OCI-LY3 (cell line): ENCODE measurements around the gene AGBL1.
"Not testable (repeated sequence)": the region's sequence is repeated elsewhere in the genome, so short reads cannot be mapped to it uniquely, and the experiment has no call there.

Experiments
- H2AFZ ChIP-seq: fragments of 200-600, 300-600 bp; shearing (Covaris generic); 2 replicates; pipeline ENCODE4 v1.6.0; 2014; ENCODE audit warnings: antibody characterized with exemption, low read depth, low read length
- H3K27ac ChIP-seq: fragments of 200-600, 300-600 bp; sonication (generic); 2 replicates; pipeline ENCODE4 v1.5.1; 2014; ENCODE audit warnings: mild to moderate bottlenecking, low read length, moderate library complexity, mixed read lengths
- H3K27me3 ChIP-seq: fragments of 200-600, 300-600 bp; sonication (generic); 2 replicates; pipeline ENCODE4 v1.6.1; 2014; ENCODE audit warnings: low read depth, low read length, mixed read lengths
- H3K36me3 ChIP-seq: fragments of 200-600, 300-600 bp; sonication (generic); replicated peaks from 2 replicates; pipeline ENCODE3; 2014; ENCODE audit warnings: low read depth, low read length, mixed read lengths
- H3K4me1 ChIP-seq: fragments of 300-600, 200-600 bp; sonication (generic); 2 replicates; pipeline ENCODE4 v1.6.1; 2014; ENCODE audit warnings: low read length, mixed read lengths
- H3K4me2 ChIP-seq: fragments of 200-600, 300-600 bp; sonication (generic); 2 replicates; pipeline ENCODE4 v1.6.1; 2014; ENCODE audit warnings: low read length, mixed read lengths
- H3K4me3 ChIP-seq: fragments of 300-600, 200-600 bp; sonication (generic); 2 replicates; pipeline ENCODE4 v1.5.1; 2014; ENCODE audit warnings: antibody characterized with exemption, mild to moderate bottlenecking, low read length, moderate library complexity
- H3K79me2 ChIP-seq: fragments of 300-600, 200-600 bp; shearing (Covaris generic); 2 replicates; pipeline ENCODE4 v1.6.1; 2014; ENCODE audit warnings: mild to moderate bottlenecking, low read length, mixed read lengths
- H3K9ac ChIP-seq: fragments of 300-600, 200-600 bp; shearing (Covaris generic); 2 replicates; pipeline ENCODE4 v1.6.0; 2014; ENCODE audit warnings: mild to moderate bottlenecking, low read length, moderate library complexity
- H3K9me3 ChIP-seq: fragments of 200-600, 300-600 bp; shearing (Covaris generic); 2 replicates; pipeline ENCODE4 v1.6.1; 2014; ENCODE audit warnings: low read length, mixed read lengths; ENCODE audit not compliant: insufficient read depth
- H4K20me1 ChIP-seq: fragments of 200-600, 300-600 bp; sonication (generic); 2 replicates; pipeline ENCODE4 v1.6.1; 2016; ENCODE audit warnings: low read length, mixed read lengths; ENCODE audit not compliant: insufficient read depth
- EZH2phosphoT487 ChIP-seq: fragments of 200-600 bp; shearing (Covaris generic); IDR thresholded peaks from 2 replicates; pipeline ENCODE4 v1.6.1; 2018; ENCODE audit warnings: antibody characterized with exemption, mixed run types, low read depth
- TF ChIP-seq, protein P1 (sequence below): fragments of 200-600, 300-600 bp; sonication (generic); IDR thresholded peaks from 2 replicates; pipeline ENCODE4 v1.5.1; 2014; ENCODE audit warnings: antibody characterized with exemption, low read length, low read depth

The AGBL1 gene

DNA sequence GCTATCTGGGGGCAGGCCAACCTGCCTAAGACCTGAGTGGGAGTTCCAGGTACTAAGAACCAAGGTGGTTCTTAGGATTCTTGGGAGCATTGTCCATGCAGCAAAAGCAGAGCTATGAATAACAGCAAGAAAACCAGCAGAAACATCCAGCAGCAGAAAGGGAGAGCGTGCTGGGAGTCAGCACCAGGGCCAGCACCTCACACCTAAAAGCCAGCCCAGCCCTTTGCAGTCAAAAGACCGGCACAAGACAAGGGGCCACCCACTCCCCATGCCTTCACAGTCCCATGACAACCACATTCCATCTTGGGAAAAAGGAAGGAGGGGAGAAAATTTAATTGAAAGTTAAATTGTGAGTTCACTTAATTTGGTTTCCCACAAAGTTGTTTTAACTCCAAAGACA lies 364.9 kb downstream of the AGBL1 start:
- Histone ChIP-seq H3K9me3 (no peaks in the 10 kb centered on the region), H3K4me3 (no peak overlapping the region), H3K27ac (no peak overlapping the region), H3K4me1 (no peaks in the 10 kb centered on the region), H2AFZ (no peak overlapping the region), H3K79me2 (no peaks in the 10 kb centered on the region), H4K20me1 (no peaks in the 10 kb centered on the region), H3K4me2 (no peak overlapping the region), H3K9ac (no peak overlapping the region), H3K36me3 (no peaks in the 10 kb centered on the region), H3K27me3 (no peaks in the 10 kb centered on the region)
- TF ChIP-seq, protein P1, sequence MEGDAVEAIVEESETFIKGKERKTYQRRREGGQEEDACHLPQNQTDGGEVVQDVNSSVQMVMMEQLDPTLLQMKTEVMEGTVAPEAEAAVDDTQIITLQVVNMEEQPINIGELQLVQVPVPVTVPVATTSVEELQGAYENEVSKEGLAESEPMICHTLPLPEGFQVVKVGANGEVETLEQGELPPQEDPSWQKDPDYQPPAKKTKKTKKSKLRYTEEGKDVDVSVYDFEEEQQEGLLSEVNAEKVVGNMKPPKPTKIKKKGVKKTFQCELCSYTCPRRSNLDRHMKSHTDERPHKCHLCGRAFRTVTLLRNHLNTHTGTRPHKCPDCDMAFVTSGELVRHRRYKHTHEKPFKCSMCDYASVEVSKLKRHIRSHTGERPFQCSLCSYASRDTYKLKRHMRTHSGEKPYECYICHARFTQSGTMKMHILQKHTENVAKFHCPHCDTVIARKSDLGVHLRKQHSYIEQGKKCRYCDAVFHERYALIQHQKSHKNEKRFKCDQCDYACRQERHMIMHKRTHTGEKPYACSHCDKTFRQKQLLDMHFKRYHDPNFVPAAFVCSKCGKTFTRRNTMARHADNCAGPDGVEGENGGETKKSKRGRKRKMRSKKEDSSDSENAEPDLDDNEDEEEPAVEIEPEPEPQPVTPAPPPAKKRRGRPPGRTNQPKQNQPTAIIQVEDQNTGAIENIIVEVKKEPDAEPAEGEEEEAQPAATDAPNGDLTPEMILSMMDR, result no peak
- TF ChIP-seq EZH2phosphoT487, result no peak

DNA sequence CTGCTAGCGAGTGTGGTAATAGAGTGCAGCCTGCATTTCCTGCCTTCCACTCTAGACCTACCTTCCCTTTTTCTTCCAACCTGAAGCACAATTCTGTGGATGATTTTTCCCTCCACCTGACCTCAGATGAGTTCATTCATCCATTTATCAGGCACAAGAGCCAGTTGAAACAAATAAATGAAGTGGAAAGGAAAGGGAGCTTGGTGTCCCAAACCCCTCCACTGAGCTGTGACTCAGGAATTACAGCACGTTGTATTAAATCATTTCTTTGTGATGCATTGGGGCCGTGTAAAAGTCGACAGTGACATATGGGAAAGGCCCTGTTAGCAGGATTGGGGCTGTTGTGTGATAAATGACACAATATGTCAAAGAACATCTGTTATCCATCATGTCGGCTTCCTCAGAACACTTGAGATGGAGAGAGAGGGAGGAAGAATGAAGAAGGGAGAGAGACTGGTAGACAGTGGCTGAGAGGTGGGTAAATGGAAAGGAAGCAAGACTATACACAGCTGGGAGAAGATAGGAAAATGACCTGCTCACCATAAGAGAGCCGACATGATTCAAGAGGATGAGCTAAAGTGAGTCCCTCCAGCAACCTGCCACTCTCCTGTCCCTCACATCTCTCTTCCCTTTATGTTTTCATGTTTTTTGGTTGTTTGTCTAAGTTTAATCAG lies 366.0 kb downstream of the AGBL1 start:
- Histone ChIP-seq H4K20me1 (no peaks in the 10 kb centered on the region), H3K4me2 (no peak overlapping the region), H3K9ac (no peak overlapping the region), H3K9me3 (no peaks in the 10 kb centered on the region), H3K79me2 (no peaks in the 10 kb centered on the region), H3K4me3 (no peak overlapping the region), H3K27me3 (no peaks in the 10 kb centered on the region), H2AFZ (no peak overlapping the region), H3K4me1 (no peaks in the 10 kb centered on the region), H3K27ac (no peak overlapping the region), H3K36me3 (no peaks in the 10 kb centered on the region)
- no peak for TF ChIP-seq EZH2phosphoT487
- TF ChIP-seq, protein P1, result no peak

DNA sequence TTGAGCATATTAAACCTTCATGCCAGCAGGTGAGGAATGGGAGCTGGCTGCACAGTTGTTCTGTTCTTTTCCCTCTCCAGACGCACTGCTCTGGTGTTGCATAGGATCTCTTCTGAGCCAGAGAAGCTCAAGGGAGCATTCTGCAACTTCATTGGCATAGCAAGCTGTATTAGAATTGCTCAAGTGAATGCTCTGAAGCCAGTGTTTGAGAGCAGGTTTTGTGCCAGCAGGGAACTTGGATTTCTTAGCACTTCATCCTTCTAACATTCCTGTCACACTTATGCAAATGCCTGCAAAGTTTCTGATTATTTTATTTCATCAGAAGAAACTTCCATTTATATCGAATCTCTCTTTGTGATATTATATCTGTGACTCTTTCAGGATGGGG lies 366.6 kb downstream of the AGBL1 start:
- Histone ChIP-seq H3K36me3 (no peaks in the 10 kb centered on the region), H3K4me1 (no peaks in the 10 kb centered on the region), H3K27ac (no peak overlapping the region), H3K27me3 (no peaks in the 10 kb centered on the region), H3K9ac (no peak overlapping the region), H3K79me2 (no peaks in the 10 kb centered on the region), H4K20me1 (0 out of 2 replicates have a peak, but pooled peaks cover 2% of the 10 kb centered on the region), H3K4me3 (no peak overlapping the region), H2AFZ (no peak overlapping the region), H3K4me2 (no peak overlapping the region), H3K9me3 (no peaks in the 10 kb centered on the region)
- TF ChIP-seq, protein P1, result no peak
- TF ChIP-seq EZH2phosphoT487, result no peak

DNA sequence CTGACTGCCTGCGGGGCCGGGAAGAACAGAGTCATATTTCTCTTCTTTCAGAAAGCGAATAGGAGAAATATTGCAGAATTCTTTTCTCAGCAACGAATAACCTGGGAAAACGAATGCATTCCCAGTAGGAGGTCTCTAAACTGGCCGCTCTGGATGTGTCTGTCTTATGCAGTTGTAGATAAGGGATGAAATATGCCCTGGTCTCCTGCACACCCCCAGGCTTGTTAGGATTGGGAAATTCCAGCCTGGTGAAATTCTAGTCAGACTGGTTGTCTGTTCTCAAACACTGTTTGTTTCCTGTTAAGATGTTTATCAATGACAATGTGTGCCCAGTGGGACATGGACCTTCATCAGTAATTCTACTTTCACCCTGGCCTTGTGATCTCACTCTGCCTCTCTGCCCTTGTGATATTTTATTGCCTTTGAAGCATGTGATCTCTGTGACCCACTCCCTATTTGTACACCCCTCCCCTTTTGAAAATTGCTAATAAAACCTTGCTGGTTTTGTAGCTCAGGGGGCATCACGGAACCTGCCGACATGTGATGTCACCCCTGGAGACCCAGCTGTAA lies 385.9 kb downstream of the AGBL1 start:
- H3K9me3 ChIP-seq, H3K27ac ChIP-seq, H3K4me2 ChIP-seq, H3K27me3 ChIP-seq, H2AFZ ChIP-seq, H3K9ac ChIP-seq, H4K20me1 ChIP-seq, H3K36me3 ChIP-seq, H3K4me1 ChIP-seq, H3K4me3 ChIP-seq, H3K79me2 ChIP-seq: not testable (repeated sequence)
